SK-N-MC (cell line): ENCODE measurements around the gene NFATC1.

ENCODE experiments used
- EZH2 ChIP-seq: fragments of 200-600 bp; sonication (generic); IDR thresholded peaks from one replicate; pipeline ENCODE4 v1.6.1; 2017; ENCODE audit warnings: antibody characterized with exemption
- POLR2AphosphoS5 ChIP-seq: IDR thresholded peaks from 2 replicates; pipeline ENCODE4 v1.6.1; 2012; ENCODE audit warnings: mild to moderate bottlenecking, low read depth, low read length, borderline replicate concordance

DNA sequence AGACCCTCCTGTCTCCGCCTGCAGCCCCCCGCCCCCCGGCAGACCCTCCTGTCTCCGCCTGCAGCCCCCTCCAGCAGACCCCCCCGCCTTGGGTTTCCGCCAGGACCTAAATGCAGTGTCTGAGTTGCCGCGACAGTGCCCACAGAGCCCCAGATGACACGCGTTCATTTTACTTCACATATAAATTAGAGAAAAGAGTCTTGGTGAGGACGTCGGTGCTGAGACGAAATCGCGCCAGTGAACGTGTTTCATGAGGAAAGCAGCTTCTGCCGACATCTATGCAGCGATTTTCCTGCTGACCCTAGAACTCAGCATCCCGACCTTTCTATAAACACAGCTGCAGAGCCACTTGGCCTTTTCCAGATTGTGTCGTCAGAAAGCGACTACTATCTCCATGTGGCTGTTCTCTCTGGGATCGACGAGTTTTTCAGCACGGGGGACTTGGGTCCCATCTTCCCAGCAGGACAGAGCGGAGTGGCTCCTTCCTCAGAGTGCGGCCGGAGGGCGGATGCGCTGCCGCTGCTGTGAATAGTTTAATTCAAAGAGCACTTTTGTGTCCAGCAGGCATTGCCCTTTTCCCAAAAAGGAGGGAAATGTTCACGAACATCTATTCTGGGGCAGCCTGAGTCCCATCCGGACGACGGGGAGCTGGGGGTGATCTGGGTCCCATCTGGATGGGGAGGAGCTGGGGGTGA, 136.7 kb downstream of the NFATC1 start:
- TF ChIP-seq EZH2 (no peak), POLR2AphosphoS5 (no peak)
